ENCODE results near the gene IL36G.
"Not testable (repeated sequence)": the region's sequence is repeated elsewhere in the genome, so short reads cannot be mapped to it uniquely, and the experiment has no call there.

The IL36G gene

DNA sequence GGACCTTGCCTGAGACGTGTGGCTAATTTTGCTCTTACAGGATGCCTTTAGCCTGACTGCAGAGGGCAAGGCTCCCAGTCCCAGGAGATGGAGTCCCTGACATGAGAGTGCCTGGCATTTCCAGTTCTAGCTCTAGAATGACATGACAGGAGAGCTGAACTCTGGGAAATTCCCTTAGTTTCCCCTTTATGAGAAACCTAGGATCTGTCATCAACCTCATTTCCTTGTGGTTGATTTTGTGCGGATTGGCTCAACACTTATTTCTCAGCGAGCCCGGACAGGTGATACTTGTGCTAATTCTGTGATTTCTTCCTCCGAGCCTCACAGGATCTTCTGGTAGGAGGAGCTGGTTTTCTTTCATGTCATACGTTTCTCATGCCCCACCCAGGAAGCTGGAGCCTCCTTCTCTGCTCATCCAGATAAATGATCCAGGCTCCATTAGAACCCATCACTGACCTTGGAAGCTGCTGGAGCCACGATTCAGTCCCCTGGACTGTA is at the start of gene IL36G:
TSS of gene IL36G (plus strand) at position 448 of the 498 bp plus-strand sequence. CDS start 633 bp downstream, outside the sequence.
- no peak for DNase-seq

DNA sequence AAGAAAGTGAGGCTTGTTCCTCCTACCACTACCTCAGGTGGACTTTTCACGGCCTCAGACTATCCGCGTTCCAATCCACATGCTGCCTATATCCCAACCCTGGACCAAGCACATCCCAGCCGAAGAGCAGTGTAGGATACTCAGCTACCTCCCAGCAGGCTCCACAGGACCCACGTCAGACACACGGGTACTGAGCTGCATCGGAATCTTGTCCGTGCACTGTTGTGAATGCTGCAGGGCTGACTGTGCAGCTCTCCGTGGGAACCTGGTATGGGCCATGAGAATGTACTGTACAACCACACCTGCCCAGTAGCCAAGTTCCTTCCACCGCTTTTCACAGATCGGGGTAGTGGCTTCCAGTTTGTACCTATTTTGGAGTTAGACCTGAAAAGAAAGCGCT is 44.5 kb upstream of the IL36G start:
- no peak for DNase-seq

DNA sequence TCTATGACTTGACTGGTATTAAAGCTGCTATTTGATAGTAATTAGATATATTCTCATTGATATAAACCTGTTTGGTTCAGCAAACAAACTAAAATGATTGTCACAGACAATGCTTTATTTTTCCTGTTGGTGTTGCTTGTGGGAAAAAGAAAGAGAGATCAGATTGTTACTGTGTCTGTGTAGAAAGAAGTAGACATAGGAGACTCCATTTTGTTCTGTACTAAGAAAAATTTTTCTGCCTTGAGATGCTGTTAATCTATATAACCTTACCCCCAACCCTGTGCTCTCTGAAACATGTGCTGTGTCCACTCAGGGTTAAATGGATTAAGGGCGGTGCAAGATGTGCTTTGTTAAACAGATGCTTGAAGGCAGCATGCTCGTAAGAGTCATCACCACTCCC is 43.7 kb upstream of the IL36G start:
- DNase-seq = not testable (repeated sequence)

DNA sequence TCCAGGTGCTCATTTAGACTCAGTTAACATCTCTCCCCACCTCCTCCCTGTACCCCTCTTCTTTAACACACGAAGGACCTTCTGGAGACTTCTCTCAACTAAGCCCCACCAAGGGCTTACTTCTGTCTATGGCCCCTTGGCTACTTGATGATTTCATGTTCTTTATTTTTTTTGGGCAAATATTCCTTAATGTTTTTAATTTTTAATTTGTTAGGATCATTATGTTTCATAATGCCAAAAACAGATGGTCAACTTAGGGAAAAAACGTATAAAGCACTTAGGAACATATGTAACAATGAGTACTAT is 40.9 kb upstream of the IL36G start:
- DNase-seq = no peak

DNA sequence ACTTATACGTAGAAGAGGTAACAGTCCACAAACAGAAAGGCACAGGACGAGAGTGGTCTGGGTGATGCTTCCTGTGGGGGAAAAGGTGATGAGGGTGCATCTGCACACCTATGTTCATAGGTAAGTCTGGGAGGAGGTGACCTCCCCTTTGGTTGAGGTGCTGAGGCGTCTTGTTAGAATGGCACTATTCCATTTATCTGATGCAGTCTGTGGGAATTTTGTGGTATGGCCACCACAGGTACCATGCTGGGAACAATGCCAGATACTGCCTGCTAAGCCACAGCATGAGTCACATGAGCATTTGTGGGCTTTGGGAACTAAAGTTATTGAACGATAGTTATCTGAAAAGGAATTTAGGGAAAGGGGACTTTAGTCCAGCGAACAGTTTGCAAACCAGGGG is 38.9 kb upstream of the IL36G start:
- no peak for DNase-seq

DNA sequence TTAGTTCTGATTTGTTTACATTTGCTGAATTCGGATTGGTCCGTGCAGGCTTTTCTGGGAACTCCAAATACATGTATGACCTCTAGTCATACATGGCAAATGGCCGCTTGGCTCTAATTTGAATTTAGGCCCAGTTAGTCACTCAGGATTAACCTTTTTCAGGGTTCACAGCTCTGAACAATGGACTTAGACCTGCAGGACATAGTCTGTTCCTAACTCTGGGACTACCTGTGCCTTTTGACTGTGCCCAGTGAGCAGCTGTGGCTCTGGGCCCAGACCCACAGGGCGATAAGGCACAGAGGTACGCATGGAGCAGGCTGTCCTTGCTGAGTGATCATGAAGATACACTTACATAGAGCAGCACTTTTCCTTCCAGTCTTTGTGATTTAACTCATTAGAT is 38.4 kb upstream of the IL36G start:
- DNase-seq = no peak

DNA sequence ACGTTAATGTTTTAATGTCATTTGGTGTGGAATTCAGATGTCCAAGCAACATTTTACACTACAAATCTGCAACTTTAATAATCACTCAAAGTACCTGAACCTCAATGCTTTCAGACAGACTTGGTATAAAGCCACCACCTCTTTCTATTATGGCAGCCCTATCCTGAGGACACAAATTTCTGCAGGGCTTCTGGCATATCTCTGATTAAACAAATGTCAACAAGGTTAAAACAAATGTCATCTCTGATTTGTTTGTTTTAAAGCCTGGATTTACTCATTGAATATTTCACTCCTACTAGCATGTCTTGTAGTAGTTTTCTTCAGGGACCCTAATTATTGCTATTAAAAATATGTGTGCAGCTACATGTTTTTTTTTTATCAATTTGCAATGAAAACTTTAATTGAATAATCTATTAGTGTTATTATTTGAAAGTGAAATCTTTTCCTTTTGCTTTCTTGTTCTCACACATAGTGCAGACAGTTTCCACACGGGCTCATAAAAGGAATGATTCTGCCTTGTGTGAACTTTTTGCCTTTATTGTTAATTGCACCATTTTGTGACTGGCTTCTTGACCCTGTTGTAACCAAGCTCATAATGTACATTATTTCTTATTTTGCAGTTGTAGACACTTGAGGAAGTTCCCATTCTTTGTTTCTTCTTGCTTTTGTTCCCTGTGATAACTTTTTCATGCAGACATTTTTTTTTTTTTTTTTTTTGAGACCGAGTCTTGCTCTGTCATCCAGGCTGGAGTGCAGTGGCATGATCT is 36.8 kb upstream of the IL36G start:
- no peak for DNase-seq

DNA sequence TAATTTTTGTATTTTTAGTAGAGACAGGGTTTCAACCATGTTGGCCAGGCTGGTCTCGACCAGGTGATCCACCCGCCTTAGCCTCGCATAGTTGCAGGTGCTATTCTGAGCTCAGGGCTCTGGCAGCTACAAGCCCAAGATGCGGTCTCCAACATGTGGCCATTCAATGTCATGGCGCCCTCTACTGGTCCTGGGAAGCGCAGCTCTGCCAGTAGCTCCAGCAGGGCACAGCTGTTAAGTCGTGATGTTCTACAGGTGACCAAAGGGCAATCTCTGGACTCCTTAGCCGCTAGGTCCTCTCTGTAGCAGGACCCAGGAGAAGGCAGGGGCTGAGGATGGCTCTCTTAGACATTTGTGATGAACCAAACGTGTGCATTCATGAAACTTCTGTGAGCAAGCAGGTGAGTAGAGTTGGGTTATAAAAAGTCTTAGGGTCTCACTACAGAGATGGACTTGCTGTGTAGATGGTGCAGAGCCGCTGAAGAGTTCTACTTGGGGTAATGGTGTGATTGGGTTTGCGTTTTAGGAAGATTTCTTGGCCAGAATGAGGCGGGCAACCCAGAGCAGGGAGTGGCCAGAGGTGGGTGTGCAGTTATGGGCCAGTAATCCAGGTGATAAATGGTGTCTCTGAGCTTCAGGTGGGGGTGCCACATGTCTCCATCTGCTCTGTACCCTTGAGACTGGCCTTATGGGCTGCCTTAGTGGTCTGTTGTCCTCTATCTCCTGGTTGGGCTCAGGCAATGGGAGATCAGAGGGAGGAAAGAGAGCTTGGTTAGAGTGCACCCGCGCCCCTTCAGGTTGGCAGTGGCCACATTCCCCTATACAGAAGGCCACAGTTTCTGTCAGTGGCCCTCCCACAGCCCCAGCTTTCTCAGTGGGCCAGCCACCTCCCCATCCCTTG is 35.8 kb upstream of the IL36G start:
- DNase-seq = peak; percentile 52

DNA sequence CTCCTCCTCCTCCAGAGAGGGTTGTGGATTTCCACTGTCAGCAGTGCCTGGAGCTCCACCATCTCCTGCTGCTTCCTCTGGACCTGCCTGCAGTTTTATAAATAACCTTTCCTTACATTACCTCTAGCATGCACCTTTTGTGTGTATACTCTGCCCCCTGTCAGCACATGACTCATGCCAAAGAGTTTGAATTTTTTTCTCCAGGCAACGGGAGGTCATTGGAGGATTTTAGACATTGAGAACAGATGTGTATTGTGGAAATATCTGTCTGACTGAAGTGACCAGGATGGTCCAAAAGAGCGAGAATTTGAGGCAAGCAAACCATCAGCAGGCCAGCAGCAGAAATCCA is 35.2 kb upstream of the IL36G start:
- DNase-seq = no peak

DNA sequence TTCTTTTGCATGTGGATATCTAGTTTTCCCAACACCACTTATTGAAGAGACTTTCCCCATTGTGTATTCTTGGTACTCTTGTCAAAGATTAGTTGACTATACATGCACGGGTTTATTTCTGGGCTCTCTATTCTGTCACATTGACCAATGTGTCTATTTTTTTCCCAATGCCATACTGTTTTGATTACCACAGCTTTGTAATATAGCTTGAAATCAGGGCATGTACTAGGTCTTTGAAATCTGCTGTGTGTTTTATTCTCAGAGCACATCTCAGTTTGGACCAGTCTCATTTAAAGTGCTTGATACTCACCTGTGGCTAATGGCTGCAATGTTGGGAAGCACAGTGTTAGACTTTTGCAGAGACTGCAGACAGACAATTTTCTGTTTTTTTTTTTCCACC is 32.8 kb upstream of the IL36G start:
- DNase-seq = no peak

DNA sequence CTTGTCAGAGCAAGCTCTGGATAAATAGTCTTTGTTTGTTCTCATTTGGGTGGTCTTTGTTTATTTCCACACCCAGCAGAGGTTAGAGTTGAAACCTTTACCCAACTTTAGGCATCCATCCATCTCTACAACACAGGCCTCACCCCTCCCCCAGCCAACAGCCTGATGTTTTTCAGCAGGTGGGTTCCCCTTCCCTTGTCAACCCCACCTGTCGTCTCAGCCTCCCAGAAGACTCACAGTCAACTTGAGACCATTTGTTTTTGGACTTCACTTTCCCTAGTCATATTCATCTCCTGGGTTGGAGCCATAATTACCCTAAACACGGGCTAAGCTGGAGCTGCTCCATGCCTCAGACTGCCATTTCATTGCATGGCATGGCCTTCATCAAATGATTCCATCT is 31.7 kb upstream of the IL36G start:
- no peak for DNase-seq

DNA sequence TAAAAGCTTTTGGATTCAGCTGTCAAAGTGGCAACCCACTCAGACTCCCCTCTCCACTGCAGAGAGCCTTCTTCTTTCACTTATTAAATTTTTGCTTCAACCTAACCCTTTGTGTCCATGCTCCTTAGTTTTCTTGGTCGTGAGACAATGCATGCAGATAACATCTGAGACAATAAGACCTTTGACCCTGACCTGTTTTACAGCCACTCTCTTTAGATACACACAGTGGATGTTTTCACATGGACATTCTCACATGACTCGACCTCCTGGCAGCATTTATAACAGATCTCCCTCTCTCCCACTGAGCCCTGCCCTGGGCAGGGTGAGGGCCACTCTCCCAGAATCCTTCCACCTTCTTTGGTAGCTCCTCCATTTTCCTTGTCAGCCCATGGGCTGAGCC is 30.4 kb upstream of the IL36G start:
- DNase-seq = no peak

DNA sequence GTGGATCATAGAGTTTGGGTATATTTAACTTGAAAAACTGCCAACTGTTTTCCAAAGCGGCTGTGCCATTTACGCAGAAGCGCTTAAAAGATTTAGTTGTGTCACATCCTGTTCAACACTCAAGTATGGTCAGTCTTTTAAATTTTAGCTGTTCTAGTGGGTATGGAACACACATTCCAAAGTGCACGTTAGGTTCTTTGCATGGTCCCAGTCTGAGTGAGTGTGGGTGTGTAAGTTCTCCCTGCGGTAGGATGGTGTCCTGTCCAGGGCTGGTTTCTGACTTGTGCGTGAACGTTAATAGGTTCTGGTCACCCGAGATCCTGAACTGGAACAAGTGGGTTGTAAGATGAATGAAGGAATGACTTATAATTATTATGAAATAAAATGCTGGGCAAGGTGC is 28.4 kb upstream of the IL36G start:
- DNase-seq = no peak

DNA sequence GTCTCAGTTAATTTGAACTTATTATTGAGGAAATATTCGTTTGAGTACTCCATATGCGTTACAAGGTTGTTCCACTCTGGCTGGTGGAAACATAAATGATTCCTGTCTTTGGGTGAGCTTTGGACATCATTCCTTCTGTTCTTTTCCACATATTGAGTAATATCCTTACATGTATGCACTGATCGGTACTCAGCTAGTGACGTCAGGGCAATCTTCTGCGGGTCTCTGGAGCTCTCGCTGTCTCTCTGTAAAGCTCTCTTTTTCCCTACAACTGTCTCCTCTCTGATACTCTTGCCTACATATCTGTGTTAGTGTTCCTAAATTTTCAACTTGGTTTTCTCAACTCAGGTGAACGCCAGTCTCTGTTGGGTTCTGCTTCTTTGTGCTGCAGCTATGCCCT is 23.4 kb upstream of the IL36G start:
- no peak for DNase-seq

DNA sequence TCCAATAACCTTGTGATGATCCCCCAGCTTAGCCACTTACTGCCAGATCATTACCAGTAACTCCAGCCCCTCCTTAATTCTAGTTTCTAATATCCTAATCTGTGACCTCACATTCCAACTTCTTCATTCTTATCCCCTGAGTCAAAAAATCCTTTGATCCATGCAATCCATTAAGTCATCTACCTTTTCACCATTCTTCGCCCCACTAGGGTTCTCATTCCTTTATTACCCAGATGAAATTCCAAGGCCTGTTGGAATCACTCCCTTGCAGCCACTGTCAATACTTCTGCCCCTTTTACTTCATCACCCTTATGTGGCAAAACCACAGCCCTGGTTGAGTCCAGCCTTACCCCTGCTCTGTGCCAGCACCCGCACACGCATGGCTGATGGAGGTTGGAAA is 20.3 kb upstream of the IL36G start:
- DNase-seq = no peak

DNA sequence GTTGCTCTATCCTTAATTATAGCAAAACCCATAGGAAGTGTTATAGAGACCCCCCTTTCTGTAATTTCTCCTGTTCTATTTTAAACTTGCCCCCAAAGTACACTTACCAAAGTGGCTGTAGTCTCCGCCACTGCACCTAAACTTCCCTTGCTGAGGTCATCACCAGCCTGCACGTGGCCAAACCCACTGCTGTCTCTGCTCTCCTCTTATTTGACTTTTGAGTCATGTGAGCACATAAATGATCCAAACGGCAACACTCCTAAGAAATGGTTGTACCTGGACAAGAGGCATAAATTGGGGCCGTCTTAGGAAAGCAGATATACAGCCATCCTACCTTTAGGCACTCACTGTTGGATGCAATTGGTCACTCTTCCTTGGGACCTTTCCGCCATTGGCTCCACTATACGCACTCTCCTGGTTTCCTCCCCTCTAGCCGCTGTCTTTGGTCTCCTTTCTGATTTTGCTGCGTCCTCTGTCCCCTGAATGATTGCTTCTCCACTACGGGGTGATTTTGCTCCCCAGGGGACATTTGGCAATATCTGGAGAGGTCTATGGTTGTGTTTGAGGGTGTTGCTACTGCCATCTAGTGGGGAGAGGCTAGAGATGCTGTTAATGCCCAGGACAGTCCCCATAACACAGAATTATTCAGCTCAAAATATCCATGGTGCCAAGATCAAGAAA is 19.2 kb upstream of the IL36G start:
- DNase-seq = no peak

DNA sequence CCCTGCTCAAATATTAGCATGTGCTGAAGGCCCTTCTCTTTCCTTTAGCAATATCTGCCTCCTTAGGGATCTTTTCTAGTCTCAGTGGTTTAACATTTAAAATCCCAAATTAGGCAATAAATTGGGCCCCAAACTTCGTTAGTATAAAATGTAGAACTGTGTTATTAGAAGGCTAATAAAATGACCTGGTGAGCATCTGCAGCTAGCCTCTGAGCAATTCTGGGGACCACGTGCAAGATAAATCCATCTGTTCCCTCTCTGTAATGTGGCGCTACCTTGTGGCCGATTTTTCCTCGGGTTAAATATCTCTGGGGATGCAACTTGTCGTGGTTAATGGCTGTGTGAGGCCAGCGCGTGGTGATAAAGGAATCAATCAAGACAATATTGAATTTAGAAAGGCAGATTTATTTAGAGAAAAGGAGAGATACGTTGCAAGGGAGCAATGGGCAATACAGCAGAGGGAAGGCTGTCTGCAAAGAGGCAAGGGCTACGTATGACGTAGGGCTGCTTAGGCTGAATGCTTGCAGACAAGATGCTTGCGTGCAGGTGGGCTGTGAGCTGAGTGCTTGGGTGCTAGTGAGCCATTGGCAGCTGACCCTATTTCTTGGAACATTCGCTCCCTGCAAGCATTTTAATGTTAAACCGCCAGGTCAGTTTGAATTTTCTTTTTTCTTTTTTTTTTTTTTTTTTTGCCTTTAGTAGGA is 18.5 kb upstream of the IL36G start:
- DNase-seq = no peak

DNA sequence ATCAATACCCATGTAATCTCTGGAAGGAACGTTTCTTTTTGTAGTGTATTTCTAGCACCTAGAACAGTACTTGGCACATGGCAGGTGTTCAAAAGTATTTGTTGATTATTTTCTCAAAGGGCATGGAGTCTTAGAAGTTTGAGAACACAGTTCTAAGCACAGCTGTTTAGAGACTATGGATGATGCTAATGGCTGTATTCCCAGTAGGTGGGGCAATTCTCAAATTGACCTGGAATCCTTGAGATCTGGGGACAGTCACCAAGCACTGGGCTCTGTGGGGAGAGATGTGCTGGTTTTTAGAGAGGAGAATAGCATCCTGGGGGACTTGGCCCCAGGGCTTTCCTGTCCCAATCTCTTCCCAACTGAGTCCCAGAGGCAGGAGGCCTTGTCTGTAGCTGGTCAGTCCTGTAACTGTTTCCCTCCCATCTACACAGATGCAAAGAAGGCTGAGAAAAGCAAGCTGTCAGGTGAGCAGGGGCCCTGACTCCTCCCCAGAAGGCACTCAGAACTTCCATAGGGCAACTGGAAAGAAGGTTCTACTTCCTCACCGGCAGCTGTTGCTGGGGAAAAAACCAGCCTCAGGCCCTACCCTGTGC is 17.5 kb upstream of the IL36G start:
- DNase-seq = no peak

DNA sequence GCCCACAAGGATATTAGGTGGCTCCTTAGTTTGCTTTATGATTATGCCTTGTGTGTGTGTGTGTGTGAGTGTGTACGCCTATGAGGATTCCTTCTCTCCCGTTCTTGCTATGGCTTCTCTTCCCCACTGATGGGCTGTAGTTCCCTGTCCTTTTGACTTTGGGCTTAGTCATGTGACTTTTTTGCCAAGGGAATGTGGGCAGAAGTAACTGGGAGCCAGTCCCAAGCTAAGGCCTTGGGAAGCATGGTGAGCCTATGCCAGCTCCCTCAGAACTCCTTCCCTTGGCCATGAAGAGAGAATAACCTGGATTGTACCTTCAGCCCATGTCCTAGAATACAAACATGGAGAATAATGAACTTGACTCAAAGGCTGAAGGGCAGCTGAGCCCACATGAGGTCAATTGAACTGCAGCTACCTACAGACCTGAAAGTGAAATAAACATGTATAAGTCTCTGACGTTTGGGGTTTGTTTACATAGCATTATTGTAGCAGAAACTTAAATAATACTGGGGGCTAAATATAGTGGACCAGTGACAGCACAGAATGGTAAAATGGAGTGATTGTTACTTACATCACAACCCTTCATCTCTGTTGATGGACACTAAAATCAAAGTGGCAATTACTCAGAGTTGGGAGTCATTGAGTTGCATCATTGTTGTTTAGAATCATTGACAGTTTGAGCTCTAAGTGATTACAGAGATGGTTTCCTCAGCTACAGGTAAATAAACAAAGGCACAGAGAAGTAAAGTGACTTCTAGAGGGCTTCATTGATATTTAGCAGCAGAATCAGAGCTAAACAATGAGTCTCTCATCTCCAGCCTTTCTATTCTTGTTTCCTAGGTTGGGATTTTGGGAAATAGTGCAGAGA is 15.3 kb upstream of the IL36G start:
- DNase-seq = no peak

DNA sequence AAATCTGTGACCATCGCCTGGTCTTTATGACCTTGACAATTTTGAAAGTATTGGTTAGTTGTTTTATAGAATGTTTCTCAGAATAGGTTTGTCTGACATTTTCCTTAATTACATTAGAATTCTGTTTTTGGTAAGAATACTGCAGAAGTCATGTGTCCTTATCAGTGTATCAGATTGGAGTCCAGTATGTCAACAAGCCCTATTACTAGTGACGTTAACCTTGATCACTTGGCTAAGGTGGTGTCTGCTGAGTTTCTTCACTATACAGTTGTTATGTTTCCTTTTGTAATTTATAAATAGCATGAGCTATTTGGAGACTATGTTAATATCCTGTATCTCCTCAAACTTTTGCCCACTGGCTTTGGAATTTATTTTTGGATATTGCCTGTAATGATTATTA is 10.8 kb upstream of the IL36G start:
- no peak for DNase-seq

DNA sequence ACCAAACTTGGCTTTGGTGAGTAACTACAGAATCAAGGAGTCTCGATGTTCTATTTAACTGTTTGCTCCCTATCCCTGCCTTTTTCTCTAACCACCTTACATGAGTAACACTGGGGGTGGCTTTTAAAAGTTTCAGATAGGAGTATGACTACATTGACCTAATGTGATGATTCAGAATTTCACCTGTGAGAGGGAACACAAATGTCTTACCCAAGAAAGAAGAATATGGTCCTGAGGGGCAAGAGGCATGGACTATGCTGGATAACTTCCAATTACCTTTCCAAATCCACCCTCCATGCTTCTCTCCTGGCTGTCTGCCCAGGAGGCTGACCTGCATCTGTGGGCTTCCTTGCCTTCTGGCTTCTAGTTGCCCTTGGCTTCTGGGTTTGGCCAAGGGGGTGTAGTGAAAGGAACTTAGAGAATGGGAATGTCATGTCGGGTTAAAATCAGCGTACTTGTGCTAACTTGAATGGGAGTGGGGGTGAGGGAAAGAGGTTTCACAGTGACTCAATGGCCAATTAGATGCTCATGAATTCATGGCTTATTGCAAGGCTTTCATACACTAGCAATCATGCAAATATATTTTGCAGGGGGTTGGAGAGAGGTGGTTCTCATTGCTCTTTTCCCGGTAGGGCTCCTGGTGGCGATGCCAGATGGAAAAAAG is 5.3 kb upstream of the IL36G start:
- no peak for DNase-seq
